GM18507 (cell line): ENCODE results near the gene GPC5.

Experiments used
- DNase-seq: peaks from one replicate; pipeline ENCODE4 v3.0.0; 2011; ENCODE audit warnings: low read depth; ENCODE audit not compliant: insufficient read length; ENCODE audit errors: extremely low spot score
- FAIRE-seq: peaks from 2 replicates; lab custom pipeline; 2011; peaks lifted over from hg19 to GRCh38; lab: Jason Lieb, UNC

Gene GPC5

GRCh38 chr13:91572944-91573598, 174.7 kb downstream of the GPC5 start:
- DNase-seq (no peak), FAIRE-seq (no peak)

GRCh38 chr13:91574766-91575165, 176.3 kb downstream of the GPC5 start:
- FAIRE-seq (no peak), DNase-seq (no peak)

- FAIRE-seq: no peak
These were observed 178.2 kb downstream of the GPC5 start for GRCh38 chr13:91576590-91576989.

GRCh38 chr13:91579320-91579719, 180.9 kb downstream of the GPC5 start:
- DNase-seq (no peak), FAIRE-seq (no peak)

More at GRCh38 chr13:91576590-91576989, 178.2 kb downstream of the GPC5 start:
- no peak for DNase-seq

GRCh38 chr13:91580749-91581148, 182.3 kb downstream of the GPC5 start:
- no peak for DNase-seq
- no peak for FAIRE-seq

GRCh38 chr13:91586609-91587008, 188.2 kb downstream of the GPC5 start:
- FAIRE-seq: no peak
- no peak for DNase-seq

GRCh38 chr13:91588541-91588940, 190.1 kb downstream of the GPC5 start:
- no peak for FAIRE-seq

GRCh38 chr13:91592056-91593014, 193.9 kb downstream of the GPC5 start:
- FAIRE-seq (no peak), DNase-seq (no peak)

More at GRCh38 chr13:91588541-91588940, 190.1 kb downstream of the GPC5 start:
- no peak for DNase-seq

GRCh38 chr13:91593456-91593855, 195.0 kb downstream of the GPC5 start:
- DNase-seq (no peak), FAIRE-seq (no peak)

- FAIRE-seq: no peak
- no peak for DNase-seq
These were observed 195.6 kb downstream of the GPC5 start for GRCh38 chr13:91594061-91594460.

- no peak for DNase-seq
- FAIRE-seq: no peak
These were observed 197.3 kb downstream of the GPC5 start for GRCh38 chr13:91595677-91596076.

GRCh38 chr13:91596842-91597241, 198.4 kb downstream of the GPC5 start:
- no peak for DNase-seq
- FAIRE-seq: no peak

GRCh38 chr13:91598655-91599054, 200.2 kb downstream of the GPC5 start:
- DNase-seq (no peak), FAIRE-seq (no peak)

GRCh38 chr13:91601273-91601672, 202.9 kb downstream of the GPC5 start:
- no peak for FAIRE-seq
- no peak for DNase-seq

GRCh38 chr13:91601807-91602206, 203.4 kb downstream of the GPC5 start:
- FAIRE-seq (no peak), DNase-seq (no peak)

- DNase-seq: no peak
- FAIRE-seq: no peak
These were observed 210.9 kb downstream of the GPC5 start for GRCh38 chr13:91609353-91609752.

GRCh38 chr13:91618315-91618714, 219.9 kb downstream of the GPC5 start:
- FAIRE-seq (no peak), DNase-seq (no peak)

- no peak for FAIRE-seq
- no peak for DNase-seq
These were observed 222.3 kb downstream of the GPC5 start for GRCh38 chr13:91620670-91621141.

- no peak for DNase-seq
- FAIRE-seq: no peak
These were observed 222.7 kb downstream of the GPC5 start for GRCh38 chr13:91621161-91621560.

GRCh38 chr13:91621963-91622362, 223.5 kb downstream of the GPC5 start:
- no peak for FAIRE-seq
- no peak for DNase-seq
